Activated gamma-delta T cell treated with Interleukin-2 at 50 U/mL for 16 hours (primary cell): Measurements from ENCODE around the gene LST1.

ENCODE experiments used
- DNase-seq: peaks from one replicate; pipeline ENCODE4 v3.0.0-alpha.2; 2020

The LST1 gene

GRCh38 chr6:31621320-31621939, 35.4 kb downstream of the LST1 start:
- DNase-seq = no peak

- no peak for DNase-seq
Measured at GRCh38 chr6:31621991-31622390, 35.9 kb downstream of the LST1 start.

GRCh38 chr6:31622684-31623091, 36.6 kb downstream of the LST1 start:
- no peak for DNase-seq

GRCh38 chr6:31624070-31624469, 38.0 kb downstream of the LST1 start:
- DNase-seq = no peak

- DNase-seq = no peak
Measured at GRCh38 chr6:31626952-31627351, 40.9 kb downstream of the LST1 start.

GRCh38 chr6:31627690-31628287, 41.7 kb downstream of the LST1 start:
- no peak for DNase-seq

GRCh38 chr6:31629014-31629413, 42.9 kb downstream of the LST1 start:
- no peak for DNase-seq

GRCh38 chr6:31630177-31630934, 44.3 kb downstream of the LST1 start:
- DNase-seq = no peak

- DNase-seq = no peak
Measured at GRCh38 chr6:31631209-31631608, 45.1 kb downstream of the LST1 start.

- DNase-seq = no peak
Measured at GRCh38 chr6:31631681-31632278, 45.7 kb downstream of the LST1 start.

- no peak for DNase-seq
Measured at GRCh38 chr6:31632279-31632946, 46.3 kb downstream of the LST1 start.

- DNase-seq = no peak
Measured at GRCh38 chr6:31633447-31633846, 47.4 kb downstream of the LST1 start.

GRCh38 chr6:31634131-31634530, 48.1 kb downstream of the LST1 start:
- no peak for DNase-seq

GRCh38 chr6:31634969-31635575, 49.0 kb downstream of the LST1 start:
- no peak for DNase-seq

GRCh38 chr6:31636698-31637596, 50.9 kb downstream of the LST1 start:
- no peak for DNase-seq
